K562 (cell line): ENCODE measurements around the gene CDC45. TPM values are rescaled to one million over a fixed set of nuclear protein-coding genes. Genes with fewer than 3 reads are reported as not detected.

ENCODE experiments used
- CBX3 ChIP-seq, 2 experiments: IDR thresholded peaks; 1 replicate in 1 of 2; 2 replicates in 1 of 2; pipeline ENCODE4 v1.6.1; 2012; ENCODE audit warnings: inconsistent platforms in 2 of 2, low read length in 2 of 2, borderline replicate concordance in 1 of 2, control low read depth in 1 of 2
- CBX5 ChIP-seq: IDR thresholded peaks from 2 replicates; pipeline ENCODE4 v1.6.1; 2014; ENCODE audit warnings: low read depth, borderline replicate concordance
- JUND ChIP-seq, 2 experiments: IDR thresholded peaks; 2 replicates in 1 of 2; 3 replicates in 1 of 2; pipeline ENCODE4 v1.6.1; 2011; ENCODE audit warnings: borderline replicate concordance in 2 of 2, low read depth in 2 of 2, low read length in 2 of 2, improper control_type of control experiment in 1 of 2, missing biosample characterization in 1 of 2, missing genetic modification characterization in 1 of 2, missing genetic modification reagents in 1 of 2
- KAT7 ChIP-seq: sonication (generic); formaldehyde crosslinking; IDR thresholded peaks from 2 replicates; pipeline ENCODE4 v1.8.0; 2022; ENCODE audit warnings: missing genetic modification reagents, mild to moderate bottlenecking, borderline replicate concordance
- MCM3 ChIP-seq: fragments of 450-650 bp; IDR thresholded peaks from 2 replicates; pipeline ENCODE4 v1.6.1; 2016
- MEF2D ChIP-seq: conservative IDR thresholded peaks from 2 replicates; pipeline ENCODE4 v1.6.1; 2016; ENCODE audit warnings: low read depth, missing genetic modification characterization, missing compliant biosample characterization
- NBN ChIP-seq: fragments of 450-650 bp; IDR thresholded peaks from 2 replicates; pipeline ENCODE4 v1.6.1; 2016; ENCODE audit warnings: low read depth, mild to moderate bottlenecking
- NEUROD1 ChIP-seq: fragments of 150-350 bp; IDR thresholded peaks from 2 replicates; pipeline ENCODE4 v1.6.1; 2014; ENCODE audit warnings: borderline replicate concordance, low read length, low read depth; ENCODE audit not compliant: partially characterized antibody
- SRSF7 ChIP-seq: fragments of 200-400 bp; formaldehyde crosslinking; optimal IDR thresholded peaks from 2 replicates; pipeline ENCODE3; 2017; ENCODE audit warnings: mild to moderate bottlenecking, low read depth, low read length
- SUPT5H ChIP-seq: fragments of 450-650 bp; IDR thresholded peaks from 2 replicates; pipeline ENCODE4 v1.6.1; 2016
- THRAP3 ChIP-seq: fragments of 450-650 bp; IDR thresholded peaks from 2 replicates; pipeline ENCODE4 v1.6.1; 2016; ENCODE audit warnings: mild to moderate bottlenecking, inconsistent platforms, borderline replicate concordance
- WHSC1 ChIP-seq: IDR thresholded peaks from one replicate; pipeline ENCODE4 v1.6.1; 2012; ENCODE audit warnings: low read length, control low read depth, inconsistent platforms
- ZBTB49 ChIP-seq: sonication (generic); formaldehyde crosslinking; IDR thresholded peaks from 2 replicates; pipeline ENCODE4 v1.8.0; 2022; ENCODE audit warnings: missing genetic modification reagents, mild to moderate bottlenecking, borderline replicate concordance
- ZNF644 ChIP-seq: fragments of 200-800 bp; sonication (Bioruptor generic); IDR thresholded peaks from 2 replicates; pipeline ENCODE4 v1.6.1; 2016; ENCODE audit warnings: low read depth, missing genetic modification characterization, missing compliant biosample characterization
- ZNF785 ChIP-seq: fragments of 250-450 bp; sonication (Bioruptor Pico); IDR thresholded peaks from 2 replicates; pipeline ENCODE4 v1.4.0; 2020; ENCODE audit warnings: mild to moderate bottlenecking
- polyA plus RNA-seq, 8 experiments: library from polyadenylated mRNA; depleted of rRNA in 4 of 8; stranded (reverse) in 5 of 8; unstranded in 3 of 8; fragments of >200 nt; fragmentation: Nextera tagmentation in 2 of 8; fragmentation: Illumina TruSeq in 1 of 8; extraction: Ambion mirVana in 2 of 8; extraction: Trizol in 1 of 8; gene quantifications; 2 replicates each; pipeline versions ENCODE4 v1.2.1 to v1.2.3, GENCODE V29; 2011 to 2014; ENCODE audit warnings: inconsistent platforms in 1 of 8, missing spikeins in 1 of 8
- total RNA-seq, 7 experiments: library from RNA; depleted of rRNA in 6 of 7; stranded (reverse); fragments of >200 nt in 6 of 7; fragmentation: Illumina TruSeq in 2 of 7; extraction: Trizol in 2 of 7; gene quantifications; 2 replicates each; pipeline versions ENCODE4 v1.2.1 to v1.2.3, GENCODE V29; 2011 to 2021; ENCODE audit warnings: low replicate concordance in 1 of 7
- TF ChIP-seq, protein P1 (sequence below), 2 experiments: fragments of 450-650 bp; IDR thresholded peaks; 2 replicates each; pipeline ENCODE4 v1.6.1; 2018; ENCODE audit warnings: mild to moderate bottlenecking in 2 of 2, low read depth in 1 of 2; ENCODE audit not compliant: partially characterized antibody in 2 of 2
- TF ChIP-seq, protein P2 (sequence below): fragments of 250-450 bp; sonication (Bioruptor Pico); IDR thresholded peaks from 2 replicates; pipeline ENCODE4 v1.4.0; 2020; ENCODE audit warnings: mild to moderate bottlenecking, moderate library complexity, borderline replicate concordance

Gene CDC45
- total and polyA plus RNA-seq, 9 of the 15 experiments (the other 6 are each of a cell fraction or from before 2014, with no cell fraction given) = 251 to 580 (median 410) TPM

DNA sequence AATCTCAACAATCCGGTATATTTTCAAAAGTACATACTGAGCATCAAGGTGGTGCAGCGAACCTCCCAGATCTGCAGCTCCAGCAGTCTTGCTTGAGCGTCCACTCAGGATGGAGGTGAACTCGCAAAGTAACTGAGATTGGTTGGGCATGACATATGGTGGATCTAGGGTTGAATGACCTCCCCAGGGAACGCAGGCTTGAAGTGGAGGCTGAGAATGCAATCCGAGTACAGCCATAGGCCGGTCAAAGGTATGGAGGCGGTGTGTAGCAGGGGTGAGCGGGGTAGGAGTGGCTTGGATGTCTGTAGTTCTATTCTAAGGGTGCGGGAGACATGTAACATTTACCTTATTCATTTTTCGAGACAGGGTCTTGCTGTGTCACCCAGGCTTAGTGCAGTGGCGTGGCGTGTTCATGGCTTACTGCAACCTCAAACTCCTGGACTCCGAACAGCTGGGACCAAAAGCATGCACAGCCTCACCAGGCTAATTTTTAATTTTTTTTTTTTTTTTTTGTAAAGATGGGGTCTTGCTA lies 31.6 kb upstream of the CDC45 start (continued):
- TF ChIP-seq ZBTB49 (no peak), KAT7 (CRISPR knock-in tag) (no peak), ZNF785 (CRISPR knock-in tag) (no peak), MEF2D (tag) (no peak), NEUROD1 (no peak), ZNF644 (tag) (no peak), SUPT5H (no peak), JUND (IDR thresholded peaks at IDR 0.05; ENCODE audit: borderline replicate concordance, low read depth, low read length) (0 out of 2 replicates have a peak, but pooled peaks have one; percentile 5), JUND (tag; IDR thresholded peaks at IDR 0.05; ENCODE audit: borderline replicate concordance, low read depth, low read length) (no peak), CBX3 (IDR thresholded peaks at IDR 0.05; ENCODE audit: borderline replicate concordance in 1 of 2, low read length in 2 of 2) (peak in 1 of 2 experiments; percentile 3; a peak in 1 of 3 replicates), WHSC1 (peak; percentile 70), MCM3 (no peak), THRAP3 (no peak), SRSF7 (no peak), CBX5 (no peak), NBN (0 out of 2 replicates have a peak, but pooled peaks have one; percentile 13)
- TF ChIP-seq, protein P1, sequence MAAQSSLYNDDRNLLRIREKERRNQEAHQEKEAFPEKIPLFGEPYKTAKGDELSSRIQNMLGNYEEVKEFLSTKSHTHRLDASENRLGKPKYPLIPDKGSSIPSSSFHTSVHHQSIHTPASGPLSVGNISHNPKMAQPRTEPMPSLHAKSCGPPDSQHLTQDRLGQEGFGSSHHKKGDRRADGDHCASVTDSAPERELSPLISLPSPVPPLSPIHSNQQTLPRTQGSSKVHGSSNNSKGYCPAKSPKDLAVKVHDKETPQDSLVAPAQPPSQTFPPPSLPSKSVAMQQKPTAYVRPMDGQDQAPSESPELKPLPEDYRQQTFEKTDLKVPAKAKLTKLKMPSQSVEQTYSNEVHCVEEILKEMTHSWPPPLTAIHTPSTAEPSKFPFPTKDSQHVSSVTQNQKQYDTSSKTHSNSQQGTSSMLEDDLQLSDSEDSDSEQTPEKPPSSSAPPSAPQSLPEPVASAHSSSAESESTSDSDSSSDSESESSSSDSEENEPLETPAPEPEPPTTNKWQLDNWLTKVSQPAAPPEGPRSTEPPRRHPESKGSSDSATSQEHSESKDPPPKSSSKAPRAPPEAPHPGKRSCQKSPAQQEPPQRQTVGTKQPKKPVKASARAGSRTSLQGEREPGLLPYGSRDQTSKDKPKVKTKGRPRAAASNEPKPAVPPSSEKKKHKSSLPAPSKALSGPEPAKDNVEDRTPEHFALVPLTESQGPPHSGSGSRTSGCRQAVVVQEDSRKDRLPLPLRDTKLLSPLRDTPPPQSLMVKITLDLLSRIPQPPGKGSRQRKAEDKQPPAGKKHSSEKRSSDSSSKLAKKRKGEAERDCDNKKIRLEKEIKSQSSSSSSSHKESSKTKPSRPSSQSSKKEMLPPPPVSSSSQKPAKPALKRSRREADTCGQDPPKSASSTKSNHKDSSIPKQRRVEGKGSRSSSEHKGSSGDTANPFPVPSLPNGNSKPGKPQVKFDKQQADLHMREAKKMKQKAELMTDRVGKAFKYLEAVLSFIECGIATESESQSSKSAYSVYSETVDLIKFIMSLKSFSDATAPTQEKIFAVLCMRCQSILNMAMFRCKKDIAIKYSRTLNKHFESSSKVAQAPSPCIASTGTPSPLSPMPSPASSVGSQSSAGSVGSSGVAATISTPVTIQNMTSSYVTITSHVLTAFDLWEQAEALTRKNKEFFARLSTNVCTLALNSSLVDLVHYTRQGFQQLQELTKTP (IDR thresholded peaks at IDR 0.05; ENCODE audit: low read depth in 1 of 2, partially characterized antibody in 2 of 2) = peak in 1 of 2 experiments; percentile 54
- TF ChIP-seq, protein P2, sequence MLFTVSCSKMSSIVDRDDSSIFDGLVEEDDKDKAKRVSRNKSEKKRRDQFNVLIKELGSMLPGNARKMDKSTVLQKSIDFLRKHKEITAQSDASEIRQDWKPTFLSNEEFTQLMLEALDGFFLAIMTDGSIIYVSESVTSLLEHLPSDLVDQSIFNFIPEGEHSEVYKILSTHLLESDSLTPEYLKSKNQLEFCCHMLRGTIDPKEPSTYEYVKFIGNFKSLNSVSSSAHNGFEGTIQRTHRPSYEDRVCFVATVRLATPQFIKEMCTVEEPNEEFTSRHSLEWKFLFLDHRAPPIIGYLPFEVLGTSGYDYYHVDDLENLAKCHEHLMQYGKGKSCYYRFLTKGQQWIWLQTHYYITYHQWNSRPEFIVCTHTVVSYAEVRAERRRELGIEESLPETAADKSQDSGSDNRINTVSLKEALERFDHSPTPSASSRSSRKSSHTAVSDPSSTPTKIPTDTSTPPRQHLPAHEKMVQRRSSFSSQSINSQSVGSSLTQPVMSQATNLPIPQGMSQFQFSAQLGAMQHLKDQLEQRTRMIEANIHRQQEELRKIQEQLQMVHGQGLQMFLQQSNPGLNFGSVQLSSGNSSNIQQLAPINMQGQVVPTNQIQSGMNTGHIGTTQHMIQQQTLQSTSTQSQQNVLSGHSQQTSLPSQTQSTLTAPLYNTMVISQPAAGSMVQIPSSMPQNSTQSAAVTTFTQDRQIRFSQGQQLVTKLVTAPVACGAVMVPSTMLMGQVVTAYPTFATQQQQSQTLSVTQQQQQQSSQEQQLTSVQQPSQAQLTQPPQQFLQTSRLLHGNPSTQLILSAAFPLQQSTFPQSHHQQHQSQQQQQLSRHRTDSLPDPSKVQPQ (CRISPR knock-in tag) = no peak
